ENCODE data around the gene SLC24A4.

Gene SLC24A4

DNA sequence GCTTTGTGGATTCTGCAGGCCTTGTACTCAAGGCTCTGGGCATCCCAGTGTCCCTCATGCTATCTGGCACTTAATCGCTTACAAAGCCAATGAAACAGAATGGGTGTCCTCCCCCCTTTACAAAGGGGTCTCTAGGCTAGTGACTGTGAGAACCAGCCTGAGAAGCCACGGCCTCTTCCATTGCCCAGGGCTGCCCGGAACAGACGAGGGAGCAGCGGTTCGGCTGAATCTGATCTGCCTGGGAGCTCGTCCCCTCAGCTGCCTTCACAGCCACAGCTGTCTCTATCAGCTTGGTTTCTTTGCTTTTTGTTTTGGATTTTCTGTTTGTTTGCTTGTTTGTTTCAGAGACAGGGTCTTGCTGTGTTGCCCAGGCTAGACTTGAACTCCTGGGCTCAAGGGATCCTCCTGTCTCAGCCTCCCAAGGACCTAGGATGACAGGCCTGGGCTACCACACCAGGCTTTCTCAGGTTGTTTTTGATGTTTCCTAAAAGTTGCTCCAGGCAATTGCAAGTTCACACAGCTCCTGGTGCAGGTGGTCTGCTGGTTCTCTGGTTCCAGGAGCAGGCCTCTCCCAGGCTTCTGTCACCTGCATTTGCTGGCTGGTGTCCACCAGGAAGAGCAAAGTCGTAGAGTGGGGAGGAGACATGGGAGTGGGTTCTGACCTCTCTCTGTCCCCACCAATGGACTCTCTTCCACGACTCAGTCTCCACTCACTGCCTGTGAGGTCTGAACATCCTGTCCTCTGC lies 179.7 kb downstream of the SLC24A4 start:
- in situ Hi-C loops (cut with MboI; ENCODE audit: low sequenced_read_pairs, unreplicated experiment): no loop called here
- DNase-seq (ENCODE audit: low spot score): no peak
- TF ChIP-seq, protein P1, sequence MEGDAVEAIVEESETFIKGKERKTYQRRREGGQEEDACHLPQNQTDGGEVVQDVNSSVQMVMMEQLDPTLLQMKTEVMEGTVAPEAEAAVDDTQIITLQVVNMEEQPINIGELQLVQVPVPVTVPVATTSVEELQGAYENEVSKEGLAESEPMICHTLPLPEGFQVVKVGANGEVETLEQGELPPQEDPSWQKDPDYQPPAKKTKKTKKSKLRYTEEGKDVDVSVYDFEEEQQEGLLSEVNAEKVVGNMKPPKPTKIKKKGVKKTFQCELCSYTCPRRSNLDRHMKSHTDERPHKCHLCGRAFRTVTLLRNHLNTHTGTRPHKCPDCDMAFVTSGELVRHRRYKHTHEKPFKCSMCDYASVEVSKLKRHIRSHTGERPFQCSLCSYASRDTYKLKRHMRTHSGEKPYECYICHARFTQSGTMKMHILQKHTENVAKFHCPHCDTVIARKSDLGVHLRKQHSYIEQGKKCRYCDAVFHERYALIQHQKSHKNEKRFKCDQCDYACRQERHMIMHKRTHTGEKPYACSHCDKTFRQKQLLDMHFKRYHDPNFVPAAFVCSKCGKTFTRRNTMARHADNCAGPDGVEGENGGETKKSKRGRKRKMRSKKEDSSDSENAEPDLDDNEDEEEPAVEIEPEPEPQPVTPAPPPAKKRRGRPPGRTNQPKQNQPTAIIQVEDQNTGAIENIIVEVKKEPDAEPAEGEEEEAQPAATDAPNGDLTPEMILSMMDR (IDR thresholded peaks at IDR 0.05; ENCODE audit: borderline replicate concordance, control extremely low read depth, extremely low read depth, insufficient read depth, missing control alignments): no peak

DNA sequence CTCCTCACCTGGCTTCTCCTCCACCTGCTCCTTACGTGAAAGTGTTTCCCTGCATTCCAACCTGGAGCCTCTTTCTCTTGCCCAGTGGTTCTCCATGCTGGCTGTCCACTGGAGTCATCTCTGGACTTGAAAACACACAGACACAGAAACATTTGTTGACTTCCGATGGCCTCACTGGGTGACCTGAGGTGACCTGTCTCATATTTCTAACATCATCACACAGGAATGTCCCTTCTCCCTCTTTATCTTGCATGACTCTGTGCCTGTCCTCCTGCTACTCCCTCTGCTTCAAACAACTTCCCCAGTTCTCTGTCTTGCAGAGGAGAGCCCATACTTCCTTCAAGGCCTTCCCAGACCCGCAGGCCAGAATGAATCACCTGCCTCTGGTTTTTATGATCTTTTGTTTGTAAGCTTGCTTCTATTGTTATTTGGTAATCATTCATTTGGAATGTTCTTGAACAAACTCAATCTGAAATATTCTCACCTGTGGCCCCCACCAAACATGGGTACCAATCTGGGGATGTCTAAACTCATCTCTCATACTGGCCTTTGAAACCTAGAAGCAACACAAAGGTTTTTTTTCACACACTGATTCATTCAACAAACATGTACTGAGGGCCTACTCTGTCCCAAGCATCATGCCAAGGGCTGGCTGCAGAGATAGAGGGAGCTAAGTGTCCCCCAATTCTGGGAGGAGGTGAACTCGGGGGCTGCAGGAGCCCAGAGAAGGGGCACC lies 181.0 kb downstream of the SLC24A4 start:
- no peak for DNase-seq (ENCODE audit: low spot score)
- TF ChIP-seq, protein P1 (IDR thresholded peaks at IDR 0.05; ENCODE audit: borderline replicate concordance, control extremely low read depth, extremely low read depth, insufficient read depth, missing control alignments): no peak
- in situ Hi-C loops (cut with MboI; ENCODE audit: low sequenced_read_pairs, unreplicated experiment): no loop called here

DNA sequence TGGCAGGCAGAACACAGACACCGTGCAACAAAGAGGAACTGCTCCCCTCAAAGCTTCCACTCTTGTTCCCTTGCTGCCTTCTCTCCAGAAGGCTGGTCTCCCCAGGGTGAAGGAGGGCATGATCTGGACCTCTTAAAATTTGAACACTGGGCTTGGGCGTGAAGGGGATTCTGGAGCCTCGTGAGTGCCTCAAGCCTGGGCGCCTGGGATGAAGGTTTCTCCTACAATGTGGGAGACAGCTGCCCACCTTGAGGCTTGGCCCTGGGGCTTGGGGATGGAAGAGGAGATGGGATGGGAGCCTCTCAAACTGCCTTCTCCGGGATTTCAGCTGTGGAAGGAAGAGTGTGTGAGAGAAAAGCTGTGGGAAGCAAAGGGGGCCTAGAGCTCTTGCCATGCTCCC lies 182.9 kb downstream of the SLC24A4 start:
- TF ChIP-seq, protein P1 (IDR thresholded peaks at IDR 0.05; ENCODE audit: borderline replicate concordance, control extremely low read depth, extremely low read depth, insufficient read depth, missing control alignments): no peak
- in situ Hi-C loops (cut with MboI; ENCODE audit: low sequenced_read_pairs, unreplicated experiment): no loop called here
- DNase-seq (ENCODE audit: low spot score): no peak

DNA sequence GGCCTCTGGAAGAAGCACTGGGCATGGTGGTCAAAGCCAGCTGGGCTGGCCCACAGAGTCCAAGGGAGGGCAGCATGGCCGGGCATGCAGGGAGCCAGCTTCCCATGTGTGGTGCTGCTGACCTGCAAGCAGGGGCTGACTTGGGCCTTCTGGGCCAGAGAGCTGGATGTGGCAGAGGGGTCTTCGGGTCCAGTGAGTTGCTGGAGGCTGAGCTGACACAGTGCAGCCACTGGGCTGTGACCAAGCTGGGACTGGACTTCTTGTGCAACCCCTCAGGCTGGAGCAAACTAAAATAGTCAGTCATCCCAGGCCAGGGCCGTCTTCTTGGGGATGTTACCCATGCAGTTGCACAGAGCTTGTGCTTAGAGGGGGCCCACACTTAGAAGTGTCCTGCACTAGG lies 183.3 kb downstream of the SLC24A4 start:
- DNase-seq (ENCODE audit: low spot score): no peak
- TF ChIP-seq, protein P1 (IDR thresholded peaks at IDR 0.05; ENCODE audit: borderline replicate concordance, control extremely low read depth, extremely low read depth, insufficient read depth, missing control alignments): no peak
- in situ Hi-C loops (cut with MboI; ENCODE audit: low sequenced_read_pairs, unreplicated experiment): no loop called here

DNA sequence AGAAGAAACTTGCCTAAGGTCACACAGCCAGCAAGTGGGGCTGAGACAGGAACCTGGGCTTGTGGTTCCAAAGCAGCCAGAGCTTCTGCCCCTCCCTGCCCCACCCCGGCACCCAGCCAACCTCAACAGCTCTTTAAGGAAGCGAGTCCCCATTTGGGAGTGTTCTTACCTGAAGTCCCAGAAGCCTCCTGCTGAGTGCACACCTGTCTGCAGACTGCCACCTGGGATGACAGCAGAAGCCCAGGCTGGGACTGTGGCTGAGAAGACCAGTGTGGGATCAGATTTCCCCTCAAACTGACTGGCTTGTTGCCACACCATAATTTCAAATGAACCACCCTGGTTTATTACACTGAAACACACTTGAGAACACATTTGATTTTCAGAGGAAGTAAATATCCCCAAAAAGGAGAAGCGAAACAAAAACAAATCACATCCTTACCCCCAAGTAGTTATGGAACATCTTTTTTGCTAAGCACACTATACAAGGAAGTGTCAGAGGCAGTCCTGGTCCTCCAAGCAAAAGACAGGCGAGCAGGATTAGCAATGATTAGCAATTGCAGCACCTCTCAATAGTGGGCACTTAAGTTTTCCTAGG lies 184.3 kb downstream of the SLC24A4 start:
- TF ChIP-seq, protein P1 (IDR thresholded peaks at IDR 0.05; ENCODE audit: borderline replicate concordance, control extremely low read depth, extremely low read depth, insufficient read depth, missing control alignments): no peak
- in situ Hi-C loops (cut with MboI; ENCODE audit: low sequenced_read_pairs, unreplicated experiment): no loop called here
- no peak for DNase-seq (ENCODE audit: low spot score)

DNA sequence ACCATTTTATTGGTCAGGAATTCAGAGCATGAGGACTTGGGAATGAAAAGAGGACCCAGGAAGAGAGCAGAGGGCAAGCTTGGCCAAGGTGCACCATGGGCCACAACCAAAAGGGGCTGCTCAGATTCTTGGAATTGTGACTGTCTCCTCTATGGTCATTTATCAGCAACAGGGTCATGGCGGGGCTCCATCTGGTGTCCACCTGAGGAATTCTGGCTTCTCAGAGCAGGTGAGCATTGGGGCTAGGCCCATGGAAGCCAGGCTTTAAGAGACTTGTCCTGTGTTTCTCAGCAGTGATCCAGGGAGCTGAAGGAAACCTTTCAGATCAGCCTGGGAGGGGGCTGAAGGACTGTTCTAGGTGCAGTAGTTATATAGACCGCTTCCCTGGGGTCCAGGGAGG lies 188.0 kb downstream of the SLC24A4 start:
- no peak for DNase-seq (ENCODE audit: low spot score)
- in situ Hi-C loops (cut with MboI; ENCODE audit: low sequenced_read_pairs, unreplicated experiment): no loop called here
- TF ChIP-seq, protein P1 (IDR thresholded peaks at IDR 0.05; ENCODE audit: borderline replicate concordance, control extremely low read depth, extremely low read depth, insufficient read depth, missing control alignments): no peak

Measured in GM13976 (cell line).